GM23338 (cell line): Measurements from ENCODE around the gene PRCD.
A peak's percentile ranks its signal among the peaks of the same experiment; 100 is the strongest.

ENCODE experiments used
- CTCF ChIP-seq, 2 experiments: fragments of 200-600 bp in 1 of 2; sonication (generic) in 1 of 2; conservative IDR thresholded peaks; 2 replicates each; pipeline versions ENCODE4 v1.5.1 to v1.6.1; 2016 to 2017; ENCODE audit warnings: antibody characterized with exemption in 2 of 2, low read depth in 2 of 2, mild to moderate bottlenecking in 2 of 2, moderate library complexity in 1 of 2
- EZH2 ChIP-seq: fragments of 200-600 bp; sonication (generic); IDR thresholded peaks from one replicate; pipeline ENCODE4 v1.8.0; 2017; ENCODE audit warnings: antibody characterized with exemption, mild to moderate bottlenecking, low read depth; ENCODE audit not compliant: unreplicated experiment
- EZH2phosphoT487 ChIP-seq: fragments of 200-600 bp; sonication (generic); IDR thresholded peaks from one replicate; pipeline ENCODE4 v1.8.1; 2018; ENCODE audit warnings: antibody characterized with exemption; ENCODE audit not compliant: unreplicated experiment
- JUNB ChIP-seq: IDR thresholded peaks from one replicate; pipeline ENCODE4 v1.6.1; 2016; ENCODE audit warnings: antibody characterized with exemption; ENCODE audit not compliant: unreplicated experiment
- POLR2AphosphoS5 ChIP-seq: IDR thresholded peaks from 2 replicates; pipeline ENCODE4 v1.6.1; 2016; ENCODE audit warnings: antibody characterized with exemption, low read depth
- REST ChIP-seq: IDR thresholded peaks from one replicate; pipeline ENCODE4 v1.6.1; 2018; ENCODE audit warnings: antibody characterized with exemption; ENCODE audit not compliant: unreplicated experiment

- TF ChIP-seq CTCF (conservative IDR thresholded peaks at IDR 0.05; ENCODE audit: low read depth in 2 of 2) = no peak
- peak; percentile 62 for TF ChIP-seq EZH2
- no peak for TF ChIP-seq EZH2phosphoT487
- TF ChIP-seq POLR2AphosphoS5 = no peak
- no peak for TF ChIP-seq REST
- TF ChIP-seq JUNB = no peak
Measured at GRCh38 chr17:76584427-76585032, 44.7 kb downstream of the PRCD start.
